ENCODE results near the gene FEM1C.

Gene FEM1C

GRCh38 chr5:115544436-115545350, at the start of gene FEM1C:
FEM1C (minus strand) TSS chr5:115544775; CDS start chr5:115543493, 1,282 bp downstream.
- peak; percentile 98 for DNase-seq (ENCODE audit: low read depth in 2 of 2)

- DNase-seq (ENCODE audit: low read depth in 2 of 2) = no peak
These were observed 44.5 kb upstream of the FEM1C start for GRCh38 chr5:115589043-115589442.

- DNase-seq (ENCODE audit: low read depth in 2 of 2) = no peak
These were observed 44.1 kb upstream of the FEM1C start for GRCh38 chr5:115588640-115589039.

GRCh38 chr5:115586525-115587146, 42.1 kb upstream of the FEM1C start:
- DNase-seq (ENCODE audit: low read depth in 2 of 2) = no peak

GRCh38 chr5:115585265-115585664, 40.7 kb upstream of the FEM1C start:
- no peak for DNase-seq (ENCODE audit: low read depth in 2 of 2)

- no peak for DNase-seq (ENCODE audit: low read depth in 2 of 2)
These were observed 39.9 kb upstream of the FEM1C start for GRCh38 chr5:115584501-115584900.

GRCh38 chr5:115583474-115583873, 38.9 kb upstream of the FEM1C start:
- DNase-seq (ENCODE audit: low read depth in 2 of 2) = no peak

- no peak for DNase-seq (ENCODE audit: low read depth in 2 of 2)
These were observed 36.4 kb upstream of the FEM1C start for GRCh38 chr5:115580941-115581340.

GRCh38 chr5:115579747-115580173, 35.2 kb upstream of the FEM1C start:
- no peak for DNase-seq (ENCODE audit: low read depth in 2 of 2)

GRCh38 chr5:115579216-115579615, 34.6 kb upstream of the FEM1C start:
- DNase-seq (ENCODE audit: low read depth in 2 of 2) = no peak

- no peak for DNase-seq (ENCODE audit: low read depth in 2 of 2)
These were observed 34.1 kb upstream of the FEM1C start for GRCh38 chr5:115578657-115579056.

GRCh38 chr5:115577741-115578140, 33.2 kb upstream of the FEM1C start:
- no peak for DNase-seq (ENCODE audit: low read depth in 2 of 2)

GRCh38 chr5:115577329-115577728, 32.8 kb upstream of the FEM1C start:
- no peak for DNase-seq (ENCODE audit: low read depth in 2 of 2)

GRCh38 chr5:115575167-115576070, 30.8 kb upstream of the FEM1C start:
- DNase-seq (ENCODE audit: low read depth in 2 of 2) = no peak

- DNase-seq (ENCODE audit: low read depth in 2 of 2) = no peak
These were observed 28.6 kb upstream of the FEM1C start for GRCh38 chr5:115573133-115573532.

GRCh38 chr5:115571441-115571878, 26.9 kb upstream of the FEM1C start:
- DNase-seq (ENCODE audit: low read depth in 2 of 2) = no peak

- no peak for DNase-seq (ENCODE audit: low read depth in 2 of 2)
These were observed 24.1 kb upstream of the FEM1C start for GRCh38 chr5:115568668-115569067.

GRCh38 chr5:115565233-115565632, 20.7 kb upstream of the FEM1C start:
- DNase-seq (ENCODE audit: low read depth in 2 of 2) = no peak

GRCh38 chr5:115561176-115561575, 16.6 kb upstream of the FEM1C start:
- DNase-seq (ENCODE audit: low read depth in 2 of 2) = no peak

- DNase-seq (ENCODE audit: low read depth in 2 of 2) = no peak
These were observed 14.9 kb upstream of the FEM1C start for GRCh38 chr5:115559524-115559923.

GRCh38 chr5:115558388-115558956, 13.9 kb upstream of the FEM1C start:
- no peak for DNase-seq (ENCODE audit: low read depth in 2 of 2)
